Adrenal gland (tissue), 12 donors: ENCODE data around the gene FXYD3. TPM values are rescaled to one million over a fixed set of nuclear protein-coding genes. Genes with fewer than 3 reads are reported as not detected.

Source experiments
- DNase-seq, 7 donors: peaks; one replicate each; pipeline ENCODE4 v3.0.0-alpha.2; 2019 to 2020
- H3K27ac ChIP-seq, 5 donors: fragments of 200-600 bp; sonication (generic) in 4 of 5; 1 replicate in 3 of 5; 2 replicates in 2 of 5; pipeline versions ENCODE4 v1.5.1 to v1.8.0; 2016 to 2020; ENCODE audit warnings: mild to moderate bottlenecking in 1 of 5
- H3K27me3 ChIP-seq: fragments of 200-600 bp; 2 replicates; pipeline ENCODE4 v1.8.0; 2021
- H3K36me3 ChIP-seq, 2 donors: fragments of 200-600 bp; replicated peaks in 1 of 2; 1 replicate in 1 of 2; 2 replicates in 1 of 2; pipeline versions ENCODE4 v1.5.1 to v1.8.0; 2018 to 2022
- H3K4me1 ChIP-seq, 2 donors: fragments of 200-600 bp; replicated peaks in 1 of 2; 1 replicate in 1 of 2; 2 replicates in 1 of 2; pipeline versions ENCODE4 v1.5.1 to v1.8.0; 2018 to 2021
- H3K4me3 ChIP-seq, 4 donors: fragments of 200-600 bp; sonication (generic) in 3 of 4; one replicate each; pipeline ENCODE4 v1.5.1; 2016 to 2018
- H3K9me3 ChIP-seq, 3 donors: fragments of 200-600 bp; sonication (generic) in 1 of 3; replicated peaks in 1 of 3; 1 replicate in 2 of 3; 2 replicates in 1 of 3; pipeline versions ENCODE4 v1.5.1 to v1.8.0; 2016 to 2021
- CTCF ChIP-seq, 6 experiments: fragments of 450-650 bp in 4 of 6; fragments of 200-600 bp in 2 of 6; sonication (generic) in 1 of 6; IDR thresholded peaks; 1 replicate in 5 of 6; 2 replicates in 1 of 6; pipeline versions ENCODE4 v1.5.1 to v1.8.0; 2016 to 2021; ENCODE audit warnings: antibody characterized with exemption in 6 of 6, mild to moderate bottlenecking in 2 of 6, moderate library complexity in 1 of 6
- POLR2A ChIP-seq, 2 donors: fragments of 450-650 bp; IDR thresholded peaks; one replicate each; pipeline ENCODE4 v1.6.1; 2017; ENCODE audit warnings: antibody characterized with exemption in 2 of 2, mild to moderate bottlenecking in 2 of 2, moderate library complexity in 1 of 2
- WGBS, 4 donors: extraction: QIAGEN DNeasy Blood & Tissue Kit in 2 of 4; methylation state at CpG; one replicate each; pipeline versions ENCODE4 v1.1.5 to v1.1.7; 2013 to 2017; 5-methylcytosine and 5-hydroxymethylcytosine counted together
- intact Hi-C, 2 donors: fragments of 100-400 bp; cut with DNase I; formaldehyde crosslinking; loops; one replicate each; pipeline versions ENCODE4 v1.14.1 to v1.15.0; 2022 to 2023
- polyA plus RNA-seq, 3 donors: library from polyadenylated mRNA; stranded (reverse); fragments of 200-250 nt in 2 of 3; fragments of 350-450 nt in 1 of 3; fragmentation: Illumina TruSeq in 1 of 3; extraction: RNeasy Lipid Tissue Mini Kit (QIAGEN cat#74804) in 1 of 3; gene quantifications; one replicate each; pipeline ENCODE4 v1.2.3, GENCODE V29; 2013 to 2014
- total RNA-seq, 9 donors: library from RNA; depleted of rRNA in 4 of 9; stranded (reverse); fragments of >200 nt in 4 of 9; fragments of 120-200 nt in 1 of 9; fragmentation: NEBNext Ultra II Directional in 1 of 9; extraction: Animal tissue kit (Norgen Biotek cat#: 25700) in 1 of 9; gene quantifications; one replicate each; pipeline versions ENCODE4 v1.1.0 to v1.2.4, GENCODE V29; 2013 to 2023
- donor health status: healthy with polysubstance abuse.
- donor health status: Bipolar disorder and iron deficiency.
- donor health status: DM: yes; HTN: yes; CAD: no.
- donor health status: DM: no; HTN: no; CAD: no.
- donor health status: DM: no; HTN: no; CAD: no.
- donor health status: DM: yes; HTN: yes; CAD: no.

FXYD3 gene
- total and polyA plus RNA-seq, 12 donors: 0.34 to 4.6 (median 2.3) TPM; not detected in 4

- peak overlapping the region in 2 of 4 donors; percentile 35 to 60 for H3K4me3 ChIP-seq
- H3K27me3 ChIP-seq: no peaks in the 10 kb centered on the region
- peak overlapping the region in 4 of 5 donors; percentile 18 to 74 (median 56) for H3K27ac ChIP-seq
- peaks cover 0 to 25% of the 10 kb centered on the region in 2 donors for H3K4me1 ChIP-seq
- TF ChIP-seq POLR2A (IDR thresholded peaks at IDR 0.05) (peak; percentile 53 to 57), CTCF (IDR thresholded peaks at IDR 0.05) (no peak)
- WGBS, 4 donors: 7 to 18% (median 11%) methylated on average over 13 to 42 of the region's 42 CpGs
- peak; percentile 95 to 96 (median 95) for DNase-seq
- intact Hi-C loops: no loop called here
- no peaks in the 10 kb centered on the region for H3K36me3 ChIP-seq
- H3K9me3 ChIP-seq: no peaks in the 10 kb centered on the region
These were observed 8.8 kb downstream of the FXYD3 start for GRCh38 chr19:35124098-35125060.

- Histone ChIP-seq H3K27me3 (no peaks in the 10 kb centered on the region), H3K4me3 (no peak overlapping the region), H3K27ac (peak overlapping the region in 1 of 5 donors; percentile 3), H3K4me1 (peaks cover 0 to 17% of the 10 kb centered on the region in 2 donors), H3K9me3 (no peaks in the 10 kb centered on the region), H3K36me3 (no peaks in the 10 kb centered on the region)
- TF ChIP-seq POLR2A (IDR thresholded peaks at IDR 0.05): no peak
- no peak for TF ChIP-seq CTCF (IDR thresholded peaks at IDR 0.05)
- intact Hi-C loops: no loop called here
- WGBS, 4 donors: 87 to 92% (median 90%) methylated on average over 5 to 19 of the region's 19 CpGs
- DNase-seq: no peak
These were observed 9.7 kb downstream of the FXYD3 start for GRCh38 chr19:35125270-35125717.

- Histone ChIP-seq H3K4me1 (peaks cover 0 to 16% of the 10 kb centered on the region in 2 donors), H3K4me3 (no peak overlapping the region), H3K27me3 (no peaks in the 10 kb centered on the region), H3K27ac (peak overlapping the region in 1 of 5 donors; percentile 5), H3K9me3 (no peaks in the 10 kb centered on the region), H3K36me3 (no peaks in the 10 kb centered on the region)
- intact Hi-C loops: no loop called here
- TF ChIP-seq POLR2A (IDR thresholded peaks at IDR 0.05) (no peak), CTCF (IDR thresholded peaks at IDR 0.05) (no peak)
- 75 to 89% (median 83%) methylated on average over 3 to 35 of the region's 35 CpGs for WGBS, 4 donors
- DNase-seq: no peak
These were observed 10.4 kb downstream of the FXYD3 start for GRCh38 chr19:35125749-35126623.

GRCh38 chr19:35126624-35126959 lies 11.0 kb downstream of the FXYD3 start:
- WGBS, 4 donors: 56 to 61% (median 59%) methylated on average over 8 to 20 of the region's 20 CpGs
- Histone ChIP-seq H3K4me1 (peaks cover 0 to 16% of the 10 kb centered on the region in 2 donors), H3K27ac (peak overlapping the region in 1 of 5 donors; percentile 5), H3K9me3 (no peaks in the 10 kb centered on the region), H3K36me3 (no peaks in the 10 kb centered on the region), H3K4me3 (no peak overlapping the region), H3K27me3 (no peaks in the 10 kb centered on the region)
- DNase-seq: no peak
- TF ChIP-seq CTCF (IDR thresholded peaks at IDR 0.05): no peak
- TF ChIP-seq POLR2A (IDR thresholded peaks at IDR 0.05): no peak
- intact Hi-C loops: no loop called here
